SJCRH30 (cell line): ENCODE measurements around the gene SHCBP1. TPM values are rescaled to one million over a fixed set of nuclear protein-coding genes. Genes with fewer than 3 reads are reported as not detected.
"Not testable (repeated sequence)": the region's sequence is repeated elsewhere in the genome, so short reads cannot be mapped to it uniquely, and the experiment has no call there.

Experiments
- DNase-seq, 2 experiments: peaks; one replicate each; pipeline ENCODE4 v3.0.0-alpha.2; 2015 to 2020
- H3K27ac ChIP-seq: fragments of 250-450 bp; sonication (Bioruptor Pico); 2 replicates; pipeline ENCODE4 v1.5.1; 2020; ENCODE audit warnings: mild to moderate bottlenecking, moderate library complexity
- H3K27me3 ChIP-seq: fragments of 250-450 bp; sonication (Bioruptor Pico); 2 replicates; pipeline ENCODE4 v1.5.1; 2020; ENCODE audit warnings: mild to moderate bottlenecking, moderate library complexity
- H3K36me3 ChIP-seq: fragments of 250-450 bp; sonication (Bioruptor Pico); 2 replicates; pipeline ENCODE4 v1.5.1; 2020; ENCODE audit warnings: mild to moderate bottlenecking, moderate library complexity
- H3K4me1 ChIP-seq: fragments of 250-450 bp; sonication (Bioruptor Pico); 2 replicates; pipeline ENCODE4 v1.5.1; 2020; ENCODE audit warnings: mild to moderate bottlenecking, moderate library complexity
- H3K4me3 ChIP-seq: fragments of 250-450 bp; sonication (Bioruptor Pico); 2 replicates; pipeline ENCODE4 v1.5.1; 2020; ENCODE audit warnings: mild to moderate bottlenecking, moderate library complexity
- H3K9me3 ChIP-seq: fragments of 250-450 bp; sonication (Bioruptor Pico); replicated peaks from 2 replicates; pipeline ENCODE4 v1.5.1; 2020; ENCODE audit warnings: mild to moderate bottlenecking, moderate library complexity
- total RNA-seq: library from RNA; depleted of rRNA; stranded (reverse); fragments of >200 nt; shearing (Covaris generic); gene quantifications from 2 replicates; pipeline ENCODE4 v1.2.3, GENCODE V29; 2014

The SHCBP1 gene
- total RNA-seq, 1 experiment from 2014 or later: 52.1 TPM

DNA sequence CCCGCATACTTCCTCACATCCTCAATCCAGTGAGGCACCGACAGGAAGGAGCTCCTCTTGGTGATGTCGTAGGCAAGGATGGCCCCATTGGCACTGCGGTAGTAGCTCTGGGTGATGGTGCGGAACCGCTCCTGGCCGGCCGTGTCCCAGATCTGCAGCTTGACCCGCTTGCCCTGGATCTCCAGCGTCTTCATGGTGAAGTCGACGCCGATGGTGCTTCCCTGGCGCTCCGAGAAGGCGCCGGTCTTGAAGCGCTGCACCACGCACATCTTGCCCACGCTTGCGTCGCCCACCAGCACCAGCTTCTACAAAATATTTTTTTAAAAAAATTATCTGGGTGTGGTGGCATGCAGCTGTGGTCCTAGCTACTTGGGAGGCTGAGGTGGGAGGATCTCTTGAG is 5.5 kb upstream of the SHCBP1 start:
- not testable (repeated sequence) for H3K4me3 ChIP-seq, DNase-seq, H3K27me3 ChIP-seq, H3K36me3 ChIP-seq, H3K27ac ChIP-seq, H3K9me3 ChIP-seq, H3K4me1 ChIP-seq

GRCh38 chr16:46624862-46625261 is 3.7 kb upstream of the SHCBP1 start:
- H3K27ac ChIP-seq, H3K9me3 ChIP-seq, DNase-seq, H3K27me3 ChIP-seq, H3K36me3 ChIP-seq, H3K4me3 ChIP-seq: not testable (repeated sequence)
- peaks cover 11% of the 10 kb centered on the region for H3K4me1 ChIP-seq

DNA sequence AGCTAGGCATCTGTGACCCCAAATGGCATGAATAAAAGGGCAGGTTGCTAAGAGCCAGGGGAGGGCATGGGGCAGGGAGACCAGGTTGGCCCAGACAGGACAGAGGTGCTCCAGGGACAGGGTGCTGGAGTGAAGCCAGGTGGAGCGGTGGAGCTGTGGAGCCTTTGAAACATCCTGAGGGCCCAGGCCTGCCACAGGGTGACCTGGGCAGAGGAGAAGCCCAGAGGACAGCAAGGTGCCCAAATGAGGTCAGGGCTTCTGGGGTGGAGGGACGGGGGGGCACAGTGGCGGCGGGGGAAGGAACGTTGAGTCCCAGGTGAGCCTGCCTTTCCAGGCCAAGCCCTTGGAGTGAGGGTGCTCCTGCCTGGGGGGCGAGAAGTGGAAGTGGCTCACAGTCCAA is 2.5 kb upstream of the SHCBP1 start:
- H3K36me3 ChIP-seq, H3K27me3 ChIP-seq, DNase-seq, H3K27ac ChIP-seq, H3K9me3 ChIP-seq, H3K4me3 ChIP-seq: not testable (repeated sequence)
- H3K4me1 ChIP-seq: peaks cover 11% of the 10 kb centered on the region

GRCh38 chr16:46623246-46623645 is 2.1 kb upstream of the SHCBP1 start:
- H3K36me3 ChIP-seq, H3K27me3 ChIP-seq, H3K27ac ChIP-seq, H3K4me3 ChIP-seq, H3K9me3 ChIP-seq: not testable (repeated sequence)
- DNase-seq: peak in 1 of 2 experiments; percentile 58
- H3K4me1 ChIP-seq: peaks cover 11% of the 10 kb centered on the region

GRCh38 chr16:46621934-46622676 is 926 bp upstream of the SHCBP1 start:
- no peak for DNase-seq
- no peaks in the 10 kb centered on the region for H3K27me3 ChIP-seq
- H3K27ac ChIP-seq: peak overlapping the region; percentile 88
- peaks cover 11% of the 10 kb centered on the region for H3K4me1 ChIP-seq
- H3K9me3 ChIP-seq: no peaks in the 10 kb centered on the region
- H3K4me3 ChIP-seq: no peak overlapping the region
- H3K36me3 ChIP-seq: peaks cover 20% of the 10 kb centered on the region

- DNase-seq: no peak
- peaks cover 11% of the 10 kb centered on the region for H3K4me1 ChIP-seq
- no peaks in the 10 kb centered on the region for H3K9me3 ChIP-seq
- no peaks in the 10 kb centered on the region for H3K27me3 ChIP-seq
- peak overlapping the region; percentile 96 for H3K4me3 ChIP-seq
- peak overlapping the region; percentile 88 for H3K27ac ChIP-seq
- H3K36me3 ChIP-seq: peaks cover 36% of the 10 kb centered on the region
These were observed 743 bp downstream of the SHCBP1 start for GRCh38 chr16:46620266-46621005.

- H3K36me3 ChIP-seq: peaks cover 52% of the 10 kb centered on the region
- H3K9me3 ChIP-seq: no peaks in the 10 kb centered on the region
- H3K27me3 ChIP-seq: no peaks in the 10 kb centered on the region
- no peak overlapping the region for H3K4me3 ChIP-seq
- no peak for DNase-seq
- no peak overlapping the region for H3K27ac ChIP-seq
- H3K4me1 ChIP-seq: peaks cover 11% of the 10 kb centered on the region
These were observed 2.7 kb downstream of the SHCBP1 start for GRCh38 chr16:46618516-46618915.

DNA sequence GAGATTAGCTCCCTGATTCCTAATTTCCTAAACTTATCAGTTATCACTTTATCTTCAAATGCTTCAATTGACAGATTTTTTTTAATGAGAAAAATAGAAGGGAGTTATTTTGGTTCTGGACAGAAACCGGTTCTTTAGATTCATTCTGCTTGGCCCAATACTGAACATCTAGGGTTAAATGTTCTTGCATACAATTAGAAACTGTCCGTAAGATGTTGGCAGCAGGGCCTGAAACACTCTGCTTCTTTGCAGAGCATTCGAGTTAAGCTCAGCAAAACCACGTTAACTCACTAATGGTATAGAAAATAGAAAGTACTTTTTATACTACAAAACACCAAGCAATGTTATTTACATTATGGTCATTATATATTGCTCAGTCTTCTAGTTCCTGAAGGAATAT is 7.2 kb downstream of the SHCBP1 start:
- Histone ChIP-seq H3K4me1 (no peaks in the 10 kb centered on the region), H3K4me3 (no peak overlapping the region), H3K27ac (no peak overlapping the region), H3K9me3 (no peaks in the 10 kb centered on the region), H3K27me3 (no peaks in the 10 kb centered on the region), H3K36me3 (peaks cover 78% of the 10 kb centered on the region)
- no peak for DNase-seq

DNA sequence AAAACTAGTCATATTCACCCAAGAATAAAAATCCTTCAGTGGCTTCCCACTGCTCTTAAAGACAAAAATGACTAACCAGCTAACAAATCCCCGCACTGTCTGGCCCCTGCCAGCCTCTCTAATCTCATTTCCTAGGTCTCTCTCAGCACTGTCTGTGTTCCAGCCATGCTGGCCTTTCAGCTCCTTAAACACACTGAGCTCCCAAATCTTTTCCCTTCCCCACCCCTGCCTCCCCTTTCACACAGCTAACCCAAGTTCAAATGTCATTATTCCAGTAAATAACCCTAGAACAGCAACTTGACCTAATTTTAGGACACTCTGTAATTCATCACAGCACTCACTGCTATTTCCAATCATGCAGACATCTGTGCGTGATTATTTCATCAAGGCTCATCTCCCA is 7.8 kb downstream of the SHCBP1 start:
- no peaks in the 10 kb centered on the region for H3K4me1 ChIP-seq
- H3K36me3 ChIP-seq: peaks cover 74% of the 10 kb centered on the region
- no peak overlapping the region for H3K4me3 ChIP-seq
- H3K27me3 ChIP-seq: no peaks in the 10 kb centered on the region
- no peak for DNase-seq
- H3K27ac ChIP-seq: no peak overlapping the region
- no peaks in the 10 kb centered on the region for H3K9me3 ChIP-seq

GRCh38 chr16:46612121-46612520 is 9.1 kb downstream of the SHCBP1 start:
- Histone ChIP-seq H3K27me3 (no peaks in the 10 kb centered on the region), H3K36me3 (peaks cover 74% of the 10 kb centered on the region), H3K9me3 (no peaks in the 10 kb centered on the region), H3K4me1 (no peaks in the 10 kb centered on the region), H3K4me3 (no peak overlapping the region), H3K27ac (no peak overlapping the region)
- no peak for DNase-seq

DNA sequence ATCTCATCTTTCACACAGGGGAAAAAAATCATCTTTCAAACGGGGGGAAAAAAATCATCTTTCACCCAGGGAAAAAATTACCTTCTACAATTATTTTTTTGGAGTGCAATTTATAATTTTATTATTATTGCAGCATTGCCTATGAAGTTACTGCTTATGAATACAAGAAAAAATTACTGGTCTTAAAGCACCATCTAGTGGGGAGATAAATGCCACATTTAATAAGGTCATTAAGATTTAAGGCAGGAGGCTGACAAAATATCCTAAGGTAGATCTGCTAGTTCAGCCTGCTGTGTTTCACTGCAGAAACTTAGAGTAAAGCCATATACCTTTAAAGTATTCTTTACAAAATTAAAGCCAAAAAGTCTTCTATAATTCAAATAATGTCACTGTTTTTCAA is 13.7 kb downstream of the SHCBP1 start:
- no peaks in the 10 kb centered on the region for H3K27me3 ChIP-seq
- H3K27ac ChIP-seq: no peak overlapping the region
- H3K4me3 ChIP-seq: no peak overlapping the region
- peaks cover 64% of the 10 kb centered on the region for H3K36me3 ChIP-seq
- peaks cover 8% of the 10 kb centered on the region for H3K4me1 ChIP-seq
- H3K9me3 ChIP-seq: no peaks in the 10 kb centered on the region
- peak in 1 of 2 experiments; percentile 49 for DNase-seq

- Histone ChIP-seq H3K9me3 (no peaks in the 10 kb centered on the region), H3K4me3 (no peak overlapping the region), H3K4me1 (peaks cover 16% of the 10 kb centered on the region), H3K36me3 (peaks cover 60% of the 10 kb centered on the region), H3K27ac (no peak overlapping the region), H3K27me3 (no peaks in the 10 kb centered on the region)
- DNase-seq: no peak
These were observed 14.9 kb downstream of the SHCBP1 start for GRCh38 chr16:46606231-46606630.

- no peak for DNase-seq
- Histone ChIP-seq H3K27me3 (no peaks in the 10 kb centered on the region), H3K27ac (no peak overlapping the region), H3K9me3 (peaks cover 8% of the 10 kb centered on the region), H3K36me3 (peaks cover 48% of the 10 kb centered on the region), H3K4me3 (no peak overlapping the region), H3K4me1 (no peaks in the 10 kb centered on the region)
These were observed 29.9 kb downstream of the SHCBP1 start for GRCh38 chr16:46591257-46591656.

DNA sequence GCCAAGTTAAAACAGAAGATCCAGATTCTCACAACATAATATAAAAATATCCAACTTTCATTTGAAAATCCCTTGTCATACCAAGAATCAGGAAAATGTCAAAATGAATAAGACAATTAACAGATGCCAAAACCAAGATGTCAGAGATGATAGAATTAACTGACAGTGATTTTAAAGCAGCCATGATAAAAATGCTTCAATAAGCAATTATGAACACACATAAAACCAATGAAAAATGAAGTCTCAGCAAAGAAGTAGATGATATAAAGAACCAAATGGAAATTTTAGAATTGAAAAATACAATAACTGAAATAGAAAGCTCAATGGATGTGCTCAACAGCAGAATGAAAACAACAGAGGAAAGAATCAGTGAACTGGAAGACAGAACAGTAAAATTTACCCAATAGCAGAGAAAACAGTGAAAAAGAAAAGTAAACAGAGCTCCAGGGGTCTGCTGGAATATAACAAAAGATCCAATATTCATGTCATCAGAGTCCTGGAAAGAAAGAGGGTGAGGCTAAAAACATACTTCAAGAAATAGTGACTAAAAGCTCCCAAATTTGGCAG is 35.1 kb downstream of the SHCBP1 start:
- H3K9me3 ChIP-seq: peaks cover 12% of the 10 kb centered on the region; the same call in 1 of the 2 replicates
- no peak for DNase-seq
- no peak overlapping the region for H3K27ac ChIP-seq
- no peak overlapping the region for H3K4me3 ChIP-seq
- H3K27me3 ChIP-seq: no peaks in the 10 kb centered on the region
- H3K4me1 ChIP-seq: no peaks in the 10 kb centered on the region; the same call in 1 of the 2 replicates
- peaks cover 72% of the 10 kb centered on the region for H3K36me3 ChIP-seq

DNA sequence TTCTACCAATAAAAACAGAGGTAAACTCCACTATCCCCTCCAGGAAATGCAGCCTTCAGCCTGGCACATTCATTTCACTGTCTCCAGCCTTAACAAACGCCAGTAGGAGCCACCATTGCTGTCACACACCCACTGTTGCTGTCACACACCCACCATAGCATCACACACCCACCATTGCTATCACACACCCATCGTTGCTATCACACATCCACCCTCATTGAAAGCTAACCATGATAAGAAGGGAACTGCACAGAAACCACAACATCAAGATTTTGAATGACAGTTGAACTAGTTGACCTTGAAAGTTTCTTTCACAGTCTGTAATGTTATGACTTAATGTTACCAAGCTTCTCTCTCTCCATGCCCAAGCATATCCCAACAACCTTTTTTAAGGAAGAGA is 38.1 kb downstream of the SHCBP1 start:
- Histone ChIP-seq H3K4me3 (no peak overlapping the region), H3K4me1 (no peaks in the 10 kb centered on the region; the same call in 1 of the 2 replicates), H3K9me3 (peaks cover 9% of the 10 kb centered on the region; the same call in 1 of the 2 replicates), H3K27me3 (no peaks in the 10 kb centered on the region), H3K27ac (no peak overlapping the region), H3K36me3 (peaks cover 75% of the 10 kb centered on the region)
- DNase-seq: no peak
